ENCODE measurements around the gene PAM. TPM values are rescaled to one million over a fixed set of nuclear protein-coding genes. Genes with fewer than 3 reads are reported as not detected.

PAM gene
- total and polyA plus RNA-seq, 7 donors: 14.3 to 261 (median 198) TPM

DNA sequence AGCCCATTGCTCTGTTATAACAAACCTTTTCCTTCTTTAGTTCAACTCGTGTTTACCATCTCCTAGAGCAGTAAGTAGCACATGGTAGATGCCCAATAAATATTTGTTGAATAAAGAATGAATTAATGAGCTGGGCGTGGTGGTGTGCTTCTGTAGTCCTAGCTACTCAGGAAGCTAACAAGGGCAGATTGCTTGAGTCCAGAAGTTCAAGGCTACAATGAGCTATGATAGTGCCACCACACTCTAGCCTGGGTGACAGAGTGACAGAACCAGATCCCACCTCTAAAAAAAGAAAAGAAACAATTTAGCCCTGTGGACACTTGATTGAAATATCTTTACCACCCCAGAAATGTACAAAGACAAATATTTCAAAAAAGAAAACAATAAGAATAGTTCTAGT, 14.6 kb upstream of the PAM start:
- Histone ChIP-seq H3K9me3 (no peaks in the 10 kb centered on the region), H3K4me1 (no peaks in the 10 kb centered on the region), H3K36me3 (no peaks in the 10 kb centered on the region), H3K27ac (no peak overlapping the region), H3K4me3 (no peak overlapping the region), H3K27me3 (no peaks in the 10 kb centered on the region)
- intact Hi-C loops (cut with DNase I): no loop called here
- 36 to 73% methylated on average over 2 of the region's 2 CpGs for WGBS, 2 donors
- DNase-seq: no peak
- TF ChIP-seq POLR2A (IDR thresholded peaks at IDR 0.05): no peak

DNA sequence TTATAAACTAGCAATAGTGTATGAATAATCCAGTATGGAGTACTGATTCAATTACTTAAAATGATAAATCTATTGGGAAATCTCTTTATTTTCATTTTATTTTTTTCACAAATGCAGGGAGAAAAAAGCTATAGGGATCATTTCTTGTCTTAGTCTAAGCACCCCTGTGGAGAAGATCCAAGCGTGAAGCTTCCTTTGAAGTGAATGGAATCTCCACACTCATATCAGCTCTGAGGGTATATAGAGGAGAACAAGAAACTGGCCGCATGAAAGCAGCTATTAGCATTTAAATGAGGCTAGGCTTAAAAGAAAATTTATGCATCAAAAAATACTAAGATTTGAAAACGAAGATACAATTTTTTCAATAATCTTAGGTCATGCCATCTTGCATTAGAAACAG, 12.9 kb upstream of the PAM start:
- DNase-seq: no peak
- TF ChIP-seq CTCF (IDR thresholded peaks at IDR 0.05) (no peak), POLR2A (IDR thresholded peaks at IDR 0.05) (no peak), POLR2AphosphoS5 (IDR thresholded peaks at IDR 0.05) (no peak), EP300 (IDR thresholded peaks at IDR 0.05) (no peak)
- no peaks in the 10 kb centered on the region for H3K9me3 ChIP-seq
- no peak overlapping the region for H3K27ac ChIP-seq
- intact Hi-C loops (cut with DNase I): no loop called here
- H3K36me3 ChIP-seq: no peaks in the 10 kb centered on the region
- 84 to 93% methylated on average over 3 of the region's 3 CpGs for WGBS, 2 donors
- no peak overlapping the region for H3K4me3 ChIP-seq
- H3K27me3 ChIP-seq: no peaks in the 10 kb centered on the region
- H3K4me1 ChIP-seq: no peaks in the 10 kb centered on the region

DNA sequence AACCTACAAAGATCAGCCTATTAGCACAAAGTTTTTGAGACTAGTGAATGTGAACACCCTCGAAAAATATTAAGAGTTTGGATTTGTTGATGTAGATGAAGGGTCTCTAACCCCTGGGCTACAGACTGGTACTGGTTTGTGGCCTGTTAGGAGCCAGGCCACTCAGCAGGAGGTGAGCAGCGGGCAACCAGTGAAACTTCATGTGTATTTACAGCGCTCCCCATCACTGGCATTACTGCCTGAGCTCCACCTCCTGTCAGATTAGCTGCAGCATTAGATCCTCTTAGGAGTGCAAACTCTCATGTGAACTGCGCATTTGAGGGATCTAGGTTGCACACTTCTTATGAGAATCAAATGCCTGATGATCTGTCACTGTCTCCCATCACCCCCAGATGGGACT, 11.2 kb upstream of the PAM start:
- TF ChIP-seq CTCF (IDR thresholded peaks at IDR 0.05) (no peak), POLR2A (IDR thresholded peaks at IDR 0.05) (no peak), EP300 (IDR thresholded peaks at IDR 0.05) (no peak), POLR2AphosphoS5 (IDR thresholded peaks at IDR 0.05) (no peak)
- H3K4me3 ChIP-seq: no peak overlapping the region
- H3K27me3 ChIP-seq: no peaks in the 10 kb centered on the region
- DNase-seq: no peak
- H3K9me3 ChIP-seq: no peaks in the 10 kb centered on the region
- no peaks in the 10 kb centered on the region for H3K36me3 ChIP-seq
- 92% methylated on average over 4 of the region's 4 CpGs for WGBS, 2 donors
- intact Hi-C loops (cut with DNase I): no loop called here
- no peaks in the 10 kb centered on the region for H3K4me1 ChIP-seq
- H3K27ac ChIP-seq: no peak overlapping the region

DNA sequence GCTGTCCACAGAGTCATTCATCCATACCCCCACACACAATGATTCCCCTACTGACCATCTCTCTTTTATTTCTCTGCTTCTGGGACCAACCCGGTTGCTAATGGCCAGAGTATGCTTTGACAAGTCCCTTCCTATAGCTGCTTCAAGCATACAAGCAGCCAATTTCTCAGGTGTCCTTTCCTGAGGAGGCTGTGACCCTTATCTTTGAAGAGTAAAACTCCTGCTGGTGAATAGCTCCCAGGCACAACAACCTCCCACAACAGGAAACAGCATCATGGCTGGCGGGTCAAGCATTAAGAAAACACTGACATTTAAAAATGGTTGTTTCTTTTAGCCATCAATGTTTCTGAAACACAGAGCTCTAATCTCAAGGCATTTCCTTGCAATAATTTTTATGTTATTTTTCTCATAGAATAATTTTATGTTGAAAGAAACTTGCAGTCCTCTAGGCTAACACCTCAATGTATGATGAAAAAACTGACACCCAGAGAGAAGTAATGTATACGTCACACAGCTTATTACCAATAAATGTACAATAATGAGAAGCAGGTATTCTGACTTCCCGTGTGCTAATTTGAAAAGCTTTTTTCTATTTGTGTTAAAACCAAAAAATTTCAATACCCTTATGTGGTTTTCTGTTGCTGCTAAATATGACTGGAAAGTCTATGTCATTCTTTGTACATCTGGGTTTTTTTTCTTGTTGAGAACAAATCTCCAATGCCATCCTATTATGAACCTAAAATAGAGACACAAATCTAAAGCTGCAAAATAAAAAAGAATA, 7.5 kb upstream of the PAM start:
- WGBS, 2 donors: 74 to 79% methylated on average over 4 of the region's 4 CpGs
- Histone ChIP-seq H3K27ac (no peak overlapping the region), H3K9me3 (no peaks in the 10 kb centered on the region), H3K36me3 (no peaks in the 10 kb centered on the region), H3K4me3 (no peak overlapping the region), H3K27me3 (no peaks in the 10 kb centered on the region), H3K4me1 (no peaks in the 10 kb centered on the region)
- intact Hi-C loops (cut with DNase I): no loop called here
- no peak for DNase-seq
- TF ChIP-seq POLR2A (IDR thresholded peaks at IDR 0.05) (no peak), CTCF (IDR thresholded peaks at IDR 0.05) (no peak), POLR2AphosphoS5 (IDR thresholded peaks at IDR 0.05) (no peak), EP300 (IDR thresholded peaks at IDR 0.05) (no peak)

DNA sequence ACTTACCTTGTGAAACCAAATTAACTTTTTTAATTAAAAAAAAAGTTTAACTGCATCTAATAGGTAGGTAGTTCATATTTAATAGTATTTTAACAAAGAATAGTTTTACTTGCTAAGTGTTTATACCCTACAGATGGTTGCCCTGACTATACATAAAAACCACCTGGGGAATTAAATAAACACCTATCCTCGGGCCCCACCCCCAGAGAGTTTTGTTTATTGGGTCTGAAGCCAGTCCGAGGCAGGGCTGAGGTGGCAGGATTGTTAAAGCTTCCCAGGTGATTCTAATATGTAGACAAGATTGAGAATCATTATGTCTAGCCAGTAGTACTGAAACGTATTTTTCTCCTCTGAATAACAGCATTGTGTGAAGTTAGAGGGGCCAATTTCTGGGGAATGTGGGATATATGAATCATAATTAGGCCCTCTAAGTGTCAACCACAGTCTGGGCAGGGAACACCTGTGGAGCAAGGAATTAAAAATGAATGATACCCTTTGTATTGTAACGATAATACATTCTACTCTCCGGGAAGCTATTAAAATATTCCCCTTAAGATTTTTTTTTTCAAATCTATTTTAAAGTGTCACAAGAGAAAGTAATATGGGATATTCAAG, 5.6 kb upstream of the PAM start:
- H3K9me3 ChIP-seq: no peaks in the 10 kb centered on the region
- H3K27ac ChIP-seq: no peak overlapping the region
- intact Hi-C loops (cut with DNase I): loop anchor here (10.0 kb wide), 2 partner anchors 165 to 375 kb away; partner anchors contain the start of genes GIN1 and PPIP5K2
- WGBS, 2 donors: 27 to 71% methylated on average over 5 of the region's 5 CpGs
- DNase-seq: no peak
- no peaks in the 10 kb centered on the region for H3K36me3 ChIP-seq
- no peak overlapping the region for H3K4me3 ChIP-seq
- H3K4me1 ChIP-seq: peaks cover 0 to 9% (median 7%) of the 10 kb centered on the region in 4 donors
- no peaks in the 10 kb centered on the region for H3K27me3 ChIP-seq
- TF ChIP-seq EP300 (IDR thresholded peaks at IDR 0.05): no peak
- no peak for TF ChIP-seq CTCF (IDR thresholded peaks at IDR 0.05)
- no peak for TF ChIP-seq POLR2AphosphoS5 (IDR thresholded peaks at IDR 0.05)
- no peak for TF ChIP-seq POLR2A (IDR thresholded peaks at IDR 0.05)
